Stimulated activated CD8-positive, alpha-beta memory T cell treated with anti-CD3 and anti-CD28 coated beads, Interleukin-7, amount 100 ng/mL, for 4 hours (primary cell): ENCODE measurements around the gene KCNQ1.

Source experiments
- DNase-seq, 2 donors: peaks; one replicate each; pipeline ENCODE4 v3.0.0-alpha.2; 2020; ENCODE audit warnings: low read depth in 2 of 2

The KCNQ1 gene

GRCh38 chr11:2779981-2780849, 335.4 kb downstream of the KCNQ1 start:
- DNase-seq = no peak

DNA sequence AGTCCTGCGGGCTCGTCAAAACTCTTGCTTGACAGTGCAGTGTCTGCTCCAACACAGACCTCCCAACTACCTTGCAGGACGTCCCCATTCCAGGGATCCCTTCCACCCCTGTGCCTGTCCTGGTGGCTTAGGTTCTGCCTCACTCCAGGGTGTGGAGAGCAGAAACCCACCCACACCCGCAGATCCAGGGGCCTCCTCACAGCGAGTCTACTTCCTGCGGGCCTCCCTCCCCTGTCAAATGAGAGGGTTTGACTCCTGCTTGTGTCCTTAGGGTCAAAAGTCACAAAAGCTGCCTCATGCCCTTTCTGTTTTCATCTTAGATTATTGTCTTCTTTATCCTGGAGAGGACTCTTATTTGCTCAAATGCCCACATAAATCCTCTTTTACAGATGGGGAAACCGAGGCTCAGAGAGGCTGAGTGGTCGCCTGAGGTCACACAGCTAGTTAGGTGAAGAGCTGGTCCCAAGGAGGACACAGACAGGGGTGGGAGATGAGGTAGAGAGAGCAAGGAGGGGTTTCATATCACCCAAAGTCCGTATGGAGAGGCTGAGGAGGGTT, 336.1 kb downstream of the KCNQ1 start:
- DNase-seq = no peak

GRCh38 chr11:2781408-2782274, 336.8 kb downstream of the KCNQ1 start:
- DNase-seq = no peak

- no peak for DNase-seq
Observed at GRCh38 chr11:2782769-2783168, 338.0 kb downstream of the KCNQ1 start.

DNA sequence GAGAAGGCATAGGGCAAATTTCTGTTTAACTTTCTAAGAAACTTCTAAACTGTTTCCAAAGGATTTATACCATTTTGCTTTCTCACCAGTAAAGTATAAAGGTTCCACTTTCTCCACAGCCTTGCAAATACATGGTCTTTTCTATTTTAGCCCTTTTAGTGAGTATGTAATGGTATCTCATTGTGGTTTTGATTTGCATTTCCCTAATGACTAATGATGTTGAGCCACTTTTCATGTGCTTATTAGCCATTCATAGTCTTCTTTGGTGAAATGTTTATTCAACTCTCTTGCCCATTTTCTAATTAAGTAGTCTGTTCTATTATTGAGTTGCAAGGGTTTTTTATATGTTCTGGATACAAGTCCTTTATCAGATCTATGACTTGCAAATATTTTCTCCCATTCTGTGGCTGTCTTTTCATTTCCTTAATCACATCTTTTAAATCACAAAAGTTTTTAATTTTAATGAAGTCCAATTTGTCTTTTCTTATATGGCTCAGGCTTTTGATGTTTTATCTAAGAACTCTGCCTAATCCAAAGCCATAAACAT, 338.8 kb downstream of the KCNQ1 start:
- no peak for DNase-seq

- DNase-seq = no peak
Observed at GRCh38 chr11:2787816-2788167, 343.0 kb downstream of the KCNQ1 start.

DNA sequence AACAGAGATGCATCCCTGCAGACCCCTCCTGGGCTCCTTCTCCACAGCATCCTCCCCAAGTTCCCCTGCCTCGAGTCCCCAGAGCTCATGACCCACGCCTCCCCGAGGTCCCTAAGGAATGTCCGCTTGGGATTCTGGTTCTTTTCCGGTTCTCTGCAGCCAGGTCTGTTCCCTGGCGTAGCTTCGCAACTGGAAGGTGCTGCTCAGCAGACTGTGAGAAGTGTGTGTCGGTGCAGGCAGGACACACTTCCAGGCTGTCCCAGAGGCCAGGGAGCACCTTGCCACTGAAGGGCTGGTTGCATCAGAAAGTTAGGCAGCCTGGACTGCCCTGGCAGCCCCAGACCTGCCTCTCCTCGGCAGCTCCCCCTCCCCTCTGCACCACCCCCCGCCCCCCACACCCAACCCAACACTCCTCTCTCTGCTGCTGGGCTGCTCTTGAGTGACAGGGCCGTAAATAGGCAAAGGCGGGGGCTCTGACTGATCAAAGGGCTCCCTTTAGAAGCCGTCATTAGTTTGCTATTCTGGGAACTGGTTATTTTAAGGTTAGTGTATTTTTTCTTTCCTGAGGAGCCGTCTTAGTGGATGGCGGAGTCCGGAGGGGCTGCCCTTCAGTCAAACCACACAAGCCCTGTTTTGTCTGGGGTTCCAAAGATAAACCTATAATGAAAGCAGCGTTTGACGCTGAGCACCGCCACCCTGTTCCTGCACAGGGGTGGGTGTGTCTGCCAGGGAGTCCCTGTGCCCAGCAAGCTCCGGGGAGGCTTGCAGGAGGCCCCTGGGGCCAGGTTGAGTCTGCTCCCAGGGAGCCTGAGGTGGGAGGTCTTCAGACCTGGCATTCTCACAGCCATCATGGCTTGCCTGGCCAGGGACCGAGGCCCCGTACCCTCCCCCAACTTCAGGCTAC, 343.6 kb downstream of the KCNQ1 start:
- no peak for DNase-seq

GRCh38 chr11:2789331-2789730, 344.5 kb downstream of the KCNQ1 start:
- DNase-seq = no peak

- DNase-seq = no peak
Observed at GRCh38 chr11:2789791-2790567, 345.2 kb downstream of the KCNQ1 start.

GRCh38 chr11:2790568-2790921, 345.7 kb downstream of the KCNQ1 start:
- DNase-seq = no peak

DNA sequence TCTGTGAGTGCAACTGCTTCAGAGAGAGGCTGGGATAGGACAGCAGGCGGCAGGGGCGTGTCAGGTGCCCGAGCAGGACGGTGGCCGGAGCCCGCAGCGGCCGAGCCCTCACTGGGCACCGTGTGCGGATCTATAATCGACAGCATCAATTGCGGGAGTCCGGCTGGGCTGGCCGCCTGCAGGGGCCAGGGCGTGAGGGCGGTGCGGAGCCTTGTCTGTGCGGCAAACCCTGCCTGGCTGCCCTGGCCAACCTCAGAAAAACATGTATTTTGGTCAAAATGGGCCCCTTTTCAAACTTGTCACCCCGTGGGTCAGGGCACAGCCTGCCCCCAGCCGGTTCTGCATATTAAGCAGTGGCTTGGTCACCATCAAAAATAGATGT, 346.3 kb downstream of the KCNQ1 start:
- DNase-seq = no peak

DNA sequence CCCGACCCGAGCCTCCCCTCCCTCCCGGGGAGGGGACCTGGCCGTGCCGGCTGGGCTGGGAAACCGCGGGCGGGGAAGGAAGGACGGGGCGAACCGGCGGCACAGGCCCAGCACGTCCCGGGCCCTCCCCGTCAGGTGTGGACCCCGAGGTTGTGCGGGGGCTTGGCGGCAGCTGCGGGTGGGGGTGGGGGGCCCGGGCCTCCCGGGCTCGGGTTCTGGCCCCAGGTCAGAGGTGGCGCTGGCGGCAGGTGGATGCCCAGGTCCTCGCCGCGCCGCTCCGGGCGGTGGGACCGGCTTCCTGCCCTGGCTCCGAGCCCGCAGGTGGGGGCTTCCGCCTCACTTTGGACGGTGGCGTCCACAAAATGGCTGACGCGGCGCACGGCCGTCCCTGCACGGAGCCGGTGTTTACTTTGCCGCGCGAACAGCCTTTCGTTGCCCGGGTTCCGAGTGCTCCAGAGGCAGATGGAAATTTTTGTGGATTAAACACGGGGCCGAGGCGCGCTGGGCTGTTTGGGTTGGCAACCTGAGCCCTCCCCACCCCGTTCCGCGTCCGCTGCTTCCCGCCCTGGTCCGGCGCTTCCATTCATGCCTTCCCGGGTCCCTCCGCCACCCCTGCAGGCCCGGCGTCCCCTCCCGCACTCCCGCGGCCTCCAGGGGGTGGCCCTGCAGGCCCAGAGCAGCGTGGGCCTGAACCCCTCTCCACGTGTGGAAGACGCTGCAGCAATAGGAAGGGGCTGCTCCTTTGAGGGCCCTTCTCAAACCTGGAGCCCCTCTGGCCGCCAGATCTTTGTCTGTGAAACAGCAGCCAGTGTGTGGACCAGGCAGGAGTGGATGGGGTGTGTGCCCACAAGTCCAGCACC, 346.9 kb downstream of the KCNQ1 start:
- peak in 1 of 2 donors; percentile 16 for DNase-seq

DNA sequence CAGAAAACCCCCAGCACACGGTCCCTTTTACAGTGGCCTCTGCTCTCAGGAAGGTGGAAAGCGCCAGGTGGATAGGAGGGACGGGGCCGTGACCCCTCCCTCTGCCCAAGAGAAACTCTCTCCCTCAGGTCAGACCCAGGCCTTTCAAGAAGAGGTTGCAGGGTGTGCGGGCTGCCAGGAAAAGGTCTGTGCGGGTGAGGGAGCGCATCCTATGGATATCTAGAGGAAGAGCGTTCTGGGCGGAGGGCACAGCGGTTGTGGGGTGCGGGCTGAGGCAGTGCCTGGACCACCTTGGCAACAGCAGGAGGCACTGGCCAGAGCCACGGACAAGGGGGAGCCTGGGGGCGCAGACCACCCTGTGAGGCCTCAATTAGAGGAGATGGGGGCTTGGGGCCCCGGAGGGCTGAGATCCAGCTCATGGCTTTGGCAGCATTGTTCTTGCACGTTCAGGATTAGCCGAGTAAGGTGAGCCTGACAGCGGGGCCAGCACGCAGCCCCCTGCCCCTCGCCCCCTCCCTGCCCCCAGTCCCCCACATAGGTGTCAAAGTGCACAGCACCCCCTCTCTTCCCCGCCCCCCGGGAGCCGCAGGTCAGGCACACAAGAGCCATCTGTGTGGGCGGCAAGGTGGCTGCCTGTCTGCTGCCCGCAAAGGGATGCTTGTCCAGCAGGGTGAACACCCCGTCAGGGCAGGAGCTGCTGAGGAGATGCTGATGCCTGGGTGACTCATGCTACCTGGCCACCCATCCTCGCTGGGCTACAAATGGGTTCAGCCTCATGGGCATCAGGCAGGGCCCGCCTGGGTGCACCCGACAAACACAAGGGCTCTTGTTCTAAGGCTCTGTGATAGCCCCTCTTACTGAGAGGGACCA, 347.8 kb downstream of the KCNQ1 start:
- DNase-seq = no peak

GRCh38 chr11:2793701-2794045, 348.9 kb downstream of the KCNQ1 start:
- DNase-seq = no peak

DNA sequence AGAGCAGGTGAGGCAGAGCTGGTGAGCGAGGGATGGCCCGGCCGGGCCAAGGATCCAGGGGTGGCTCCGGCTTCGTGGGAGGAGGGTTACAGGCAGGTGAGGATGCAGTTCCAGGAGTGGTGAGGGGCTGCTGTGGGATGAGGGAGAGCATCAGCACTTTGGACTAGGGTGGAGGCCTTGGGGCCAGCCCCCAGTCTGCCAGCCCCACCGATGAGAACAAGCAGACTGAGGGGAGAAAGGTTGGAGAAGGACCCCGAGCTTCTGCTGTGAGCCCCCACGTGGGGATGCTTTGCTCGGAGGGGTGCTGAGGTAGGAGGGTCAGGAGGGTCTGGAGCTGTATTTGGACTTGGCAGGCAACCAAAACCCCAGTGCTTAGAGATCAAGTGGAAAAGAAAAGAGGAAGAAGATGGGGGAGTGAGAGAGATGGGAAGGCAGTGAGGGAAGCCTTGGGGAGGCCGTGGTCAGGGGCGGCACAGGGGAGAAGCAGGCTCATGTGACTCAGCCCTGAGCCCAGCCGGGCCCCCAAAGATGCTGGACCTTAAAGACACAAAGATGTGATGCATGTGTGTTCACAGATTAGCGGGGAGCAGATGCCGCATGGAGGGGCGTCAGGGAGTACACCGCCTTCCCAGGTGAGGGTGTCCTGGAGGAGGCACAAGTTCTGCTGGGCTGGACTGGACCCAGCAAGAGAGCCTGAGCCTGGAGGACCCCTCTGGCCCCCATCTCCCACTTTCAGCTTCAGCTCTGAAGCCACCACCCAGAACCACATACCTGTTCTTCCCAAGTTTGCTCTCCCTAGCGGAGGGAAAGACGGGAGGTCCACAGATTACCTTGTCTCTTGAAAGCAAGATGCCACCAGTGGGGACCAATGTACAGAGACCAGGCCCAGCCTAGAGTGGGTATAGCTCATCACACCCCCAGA, 349.5 kb downstream of the KCNQ1 start:
- DNase-seq = no peak

DNA sequence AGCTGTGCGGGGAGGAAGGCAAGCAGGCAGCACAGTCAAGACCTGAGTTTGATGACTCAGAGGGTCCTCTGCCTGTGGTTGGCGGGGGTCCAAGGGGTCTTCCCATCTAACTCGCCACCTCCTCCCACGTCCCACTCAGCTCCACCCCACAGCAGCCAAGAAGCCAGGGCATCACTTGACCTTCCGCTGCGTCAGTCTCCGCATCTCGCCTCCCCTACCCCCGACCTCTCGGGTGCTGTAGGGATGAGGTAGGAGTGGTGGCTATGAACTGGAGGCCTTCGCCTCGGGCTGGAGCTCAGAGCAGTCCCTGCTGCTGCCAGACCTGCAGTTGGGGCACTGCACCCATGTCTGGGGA, 350.1 kb downstream of the KCNQ1 start:
- no peak for DNase-seq

DNA sequence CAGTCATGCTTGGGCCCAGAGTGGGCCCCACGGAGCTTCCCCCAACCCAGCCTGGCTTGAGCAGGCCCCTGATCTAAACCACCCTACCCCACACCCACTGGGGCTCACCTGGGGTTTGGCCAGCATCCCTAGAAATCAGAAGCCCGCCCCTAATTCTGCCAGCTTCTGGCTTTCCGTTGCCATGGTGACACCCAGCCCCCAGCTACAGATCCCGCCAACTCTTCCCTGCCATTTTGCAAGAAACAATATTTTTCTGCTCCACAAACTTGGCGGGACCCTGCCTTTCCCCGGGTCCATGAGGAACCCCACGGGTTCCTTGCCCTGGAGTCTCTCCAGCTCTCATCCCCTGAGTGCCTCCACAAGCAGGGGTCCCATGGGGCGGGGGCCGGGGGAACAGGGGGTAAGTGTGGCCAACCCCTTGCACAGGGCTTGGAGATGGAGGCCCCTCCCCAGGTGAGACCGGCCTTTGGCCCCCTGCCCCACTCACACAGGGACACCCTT, 350.7 kb downstream of the KCNQ1 start:
- no peak for DNase-seq

DNA sequence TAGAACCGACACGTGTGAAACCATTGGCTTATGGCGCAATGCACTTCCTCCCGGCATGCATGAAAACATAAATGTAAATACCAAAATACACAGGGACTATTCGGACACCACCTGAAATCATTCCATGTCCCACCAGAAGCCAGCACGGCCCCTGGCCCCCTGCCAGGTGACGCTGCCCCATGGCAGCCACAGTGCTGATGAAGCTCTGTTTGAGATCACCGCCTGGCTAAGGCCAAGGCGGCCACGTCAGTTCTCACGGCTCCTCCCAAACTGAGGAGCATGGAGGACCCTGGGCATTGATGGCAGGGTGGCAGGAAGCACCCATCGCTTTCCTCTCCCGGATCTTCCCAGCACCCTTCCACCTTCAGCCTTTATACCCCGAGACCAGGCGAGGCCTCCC, 351.3 kb downstream of the KCNQ1 start:
- DNase-seq = no peak
